ENCODE results near the gene SMYD4.

SMYD4 gene

DNA sequence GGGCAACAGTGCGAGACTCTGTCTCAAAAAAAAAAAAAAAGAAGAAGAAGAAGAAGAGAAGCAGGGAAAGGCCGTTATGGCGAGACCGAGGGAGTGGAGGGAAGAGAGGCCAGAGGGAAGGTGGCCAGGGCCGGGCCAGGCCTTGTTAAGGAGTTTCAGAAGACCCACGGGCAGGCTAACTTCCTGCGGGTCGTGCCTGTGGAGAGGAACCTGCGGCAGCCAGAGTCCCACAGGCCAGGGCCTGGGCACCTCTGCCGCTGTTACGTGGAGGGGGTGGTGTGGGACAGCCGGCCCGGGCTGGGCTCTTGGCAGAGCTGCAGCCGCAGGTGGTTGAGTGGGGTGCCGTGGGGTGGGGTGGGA lies 99.8 kb downstream of the SMYD4 start:
- DNase-seq, result no peak

Data from C1 segment of cervical spinal cord (tissue), 14 donors.